BLaER1 treated with 17β-estradiol and CSF1 and Interleukin-3, amounts not matched to agents 10 nM and 100 nM (cell line): ENCODE measurements around the gene DCAF8.

Experiments
- H3K27ac ChIP-seq, 11 experiments: shearing (Covaris generic); formaldehyde crosslinking; 2 replicates each; pipeline ENCODE4 v1.8.1; 2022
- H3K27me3 ChIP-seq, 11 experiments: shearing (Covaris generic); formaldehyde crosslinking; 2 replicates each; pipeline ENCODE4 v1.8.1; 2022
- H3K36me3 ChIP-seq, 11 experiments: shearing (Covaris generic); formaldehyde crosslinking; 2 replicates each; pipeline ENCODE4 v1.8.1; 2022
- H3K4me1 ChIP-seq, 10 experiments: shearing (Covaris generic); formaldehyde crosslinking; 2 replicates each; pipeline ENCODE4 v1.8.1; 2022
- H3K4me2 ChIP-seq, 11 experiments: shearing (Covaris generic); formaldehyde crosslinking; 2 replicates each; pipeline ENCODE4 v1.8.1; 2022
- H3K4me3 ChIP-seq, 10 experiments: shearing (Covaris generic); formaldehyde crosslinking; 2 replicates each; pipeline ENCODE4 v1.8.1; 2022
- H3K9ac ChIP-seq, 11 experiments: shearing (Covaris generic); formaldehyde crosslinking; 2 replicates each; pipeline ENCODE4 v1.8.1; 2022
- H3K9me3 ChIP-seq, 11 experiments: shearing (Covaris generic); formaldehyde crosslinking; replicated peaks in 1 of 11; 2 replicates each; pipeline ENCODE4 v1.8.1; 2022
- H4K20me1 ChIP-seq, 11 experiments: shearing (Covaris generic); formaldehyde crosslinking; 2 replicates each; pipeline ENCODE4 v1.8.1; 2022
- Cebpa-rat ChIP-seq, 11 experiments: shearing (Covaris generic); IDR thresholded peaks; 2 replicates each; pipeline ENCODE4 v1.8.1; 2022

DCAF8 gene

DNA sequence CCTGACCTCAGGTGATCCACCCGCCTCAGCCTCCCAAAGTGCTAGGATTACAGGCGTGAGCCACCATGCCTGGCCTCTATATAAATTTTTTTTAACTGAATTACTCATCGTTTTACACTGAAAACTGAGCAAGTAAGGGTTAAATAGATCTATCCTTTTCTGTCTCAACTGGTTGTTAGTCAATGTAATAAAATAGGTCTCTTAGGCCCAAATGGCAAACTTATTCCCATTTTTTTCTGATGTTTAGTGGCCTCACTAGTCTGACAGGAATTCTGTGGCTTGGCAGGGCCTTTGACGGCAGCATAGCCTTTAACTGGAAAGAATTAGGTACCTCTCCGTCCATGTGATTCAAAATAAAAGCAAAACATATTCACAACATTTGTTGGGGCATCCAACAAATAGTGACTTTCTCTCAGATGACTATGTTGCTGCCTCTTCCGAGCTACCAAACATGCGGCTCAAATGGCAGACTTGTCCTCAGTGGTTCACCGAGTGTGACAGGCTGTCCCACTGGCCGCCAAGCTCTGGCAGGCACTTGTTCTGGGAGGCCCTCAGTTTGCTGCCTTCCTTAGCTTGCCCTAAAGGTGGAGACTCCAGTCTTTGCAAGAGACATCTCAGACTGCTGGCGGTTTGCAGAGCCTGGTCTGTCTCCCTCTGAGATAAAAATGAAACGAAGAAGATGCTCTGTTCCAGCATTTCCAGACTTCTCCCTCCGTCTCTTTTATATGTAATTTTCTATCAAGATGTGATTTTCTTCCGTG lies 93.6 kb downstream of the DCAF8 start:
- peaks cover 61 to 79% (median 67%) of the 10 kb centered on the region in 10 experiments for H3K4me1 ChIP-seq
- peak overlapping the region in 9 of 11 experiments; percentile 55 to 78 (median 69); a peak in 18 of 22 replicates for H3K27ac ChIP-seq
- peak overlapping the region; percentile 74 to 97 (median 90) for H3K4me2 ChIP-seq
- H3K9ac ChIP-seq: peak overlapping the region in 9 of 11 experiments; percentile 38 to 69 (median 64); a peak in 15 of 22 replicates
- no peaks in the 10 kb centered on the region for H3K36me3 ChIP-seq
- no peaks in the 10 kb centered on the region for H4K20me1 ChIP-seq
- H3K27me3 ChIP-seq: no peaks in the 10 kb centered on the region
- H3K4me3 ChIP-seq: peak overlapping the region in 5 of 10 experiments; percentile 14 to 43 (median 36); a peak in 4 of 20 replicates
- no peaks in the 10 kb centered on the region for H3K9me3 ChIP-seq
- TF ChIP-seq Cebpa-rat (IDR thresholded peaks at IDR 0.05): no peak

DNA sequence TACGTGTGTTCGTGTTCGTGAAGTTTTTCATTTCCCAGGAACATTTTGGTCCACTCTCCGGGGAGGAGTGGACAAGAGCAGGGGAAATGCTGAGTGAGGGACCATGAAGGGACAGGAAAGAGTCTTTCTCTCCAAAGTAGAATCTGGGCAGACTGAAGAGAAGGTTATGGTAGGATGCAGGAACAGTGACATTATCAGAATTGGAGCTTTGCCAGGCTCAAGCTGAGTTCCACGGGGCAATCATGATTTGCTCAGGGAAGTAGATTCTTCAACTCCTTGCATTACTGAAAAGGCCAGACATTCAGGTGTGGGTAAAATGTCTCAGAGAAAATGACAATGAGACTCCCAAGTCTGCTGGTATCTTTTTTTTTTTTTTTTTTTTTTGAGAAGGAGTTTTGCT lies 94.3 kb downstream of the DCAF8 start:
- no peaks in the 10 kb centered on the region for H3K36me3 ChIP-seq
- peaks cover 61 to 87% (median 71%) of the 10 kb centered on the region in 10 experiments for H3K4me1 ChIP-seq
- no peak for TF ChIP-seq Cebpa-rat (IDR thresholded peaks at IDR 0.05)
- H3K4me3 ChIP-seq: no peak overlapping the region
- H3K27ac ChIP-seq: peak overlapping the region in 4 of 11 experiments; percentile 20 to 72 (median 46); a peak in 5 of 22 replicates
- no peaks in the 10 kb centered on the region for H4K20me1 ChIP-seq
- H3K9ac ChIP-seq: no peak overlapping the region
- peak overlapping the region; percentile 74 to 97 (median 90); a peak in 20 of 22 replicates for H3K4me2 ChIP-seq
- H3K9me3 ChIP-seq: no peaks in the 10 kb centered on the region
- no peaks in the 10 kb centered on the region for H3K27me3 ChIP-seq

DNA sequence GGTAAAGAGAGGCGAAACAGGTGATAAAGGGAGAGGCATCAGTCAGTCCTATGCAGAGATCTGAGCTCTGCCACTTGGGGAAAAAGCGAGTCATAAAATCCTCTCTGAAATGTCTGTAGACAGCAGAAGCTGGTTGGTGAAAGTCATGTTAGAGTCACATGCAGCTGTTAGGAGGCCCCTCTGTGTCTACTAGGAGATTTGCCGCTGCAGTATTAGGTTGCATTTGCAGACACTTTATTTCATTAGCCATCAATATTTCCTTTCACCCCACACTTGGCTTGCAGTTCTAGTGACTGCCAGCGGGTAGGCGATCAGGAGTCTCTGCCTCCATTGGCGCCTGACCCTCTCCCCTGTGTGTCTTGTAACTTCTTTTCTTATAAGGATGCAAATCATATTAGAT lies 94.8 kb downstream of the DCAF8 start:
- Histone ChIP-seq H3K4me3 (no peak overlapping the region), H3K36me3 (no peaks in the 10 kb centered on the region), H3K27me3 (no peaks in the 10 kb centered on the region), H3K4me1 (peaks cover 61 to 91% (median 73%) of the 10 kb centered on the region in 10 experiments), H3K9me3 (no peaks in the 10 kb centered on the region), H3K4me2 (peak overlapping the region; percentile 23 to 97 (median 86); a peak in 19 of 22 replicates), H3K27ac (peak overlapping the region in 4 of 11 experiments; percentile 20 to 72 (median 48); a peak in 5 of 22 replicates), H3K9ac (no peak overlapping the region), H4K20me1 (no peaks in the 10 kb centered on the region)
- TF ChIP-seq Cebpa-rat (IDR thresholded peaks at IDR 0.05): no peak

DNA sequence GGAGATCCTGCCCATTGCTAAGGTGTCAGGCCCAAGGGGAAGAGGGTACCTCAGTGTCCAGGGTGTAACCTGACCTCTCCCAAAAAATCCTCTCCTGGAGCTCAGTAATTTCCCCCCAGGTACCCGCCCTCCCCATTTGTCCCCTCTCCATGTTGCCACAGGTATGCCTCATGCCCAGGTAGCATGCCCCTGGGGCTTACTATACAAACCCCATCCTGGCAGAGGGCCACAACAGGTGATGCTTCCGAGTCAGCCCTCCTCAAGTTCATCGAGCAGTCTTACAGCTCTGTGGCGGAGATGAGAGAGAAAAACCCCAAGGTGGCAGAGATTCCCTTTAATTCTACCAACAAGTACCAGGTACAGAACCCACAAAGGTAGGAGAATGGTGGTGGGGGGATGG lies 95.3 kb downstream of the DCAF8 start:
- Histone ChIP-seq H4K20me1 (no peaks in the 10 kb centered on the region), H3K4me3 (no peak overlapping the region), H3K9ac (peak overlapping the region in 2 of 11 experiments; percentile 52 to 56; a peak in 2 of 22 replicates), H3K4me2 (peak overlapping the region; percentile 65 to 96 (median 84)), H3K4me1 (peaks cover 61 to 97% (median 77%) of the 10 kb centered on the region in 10 experiments), H3K27me3 (no peaks in the 10 kb centered on the region), H3K9me3 (no peaks in the 10 kb centered on the region), H3K27ac (peak overlapping the region in 6 of 11 experiments; percentile 40 to 72 (median 60); a peak in 10 of 22 replicates), H3K36me3 (no peaks in the 10 kb centered on the region)
- no peak for TF ChIP-seq Cebpa-rat (IDR thresholded peaks at IDR 0.05)

DNA sequence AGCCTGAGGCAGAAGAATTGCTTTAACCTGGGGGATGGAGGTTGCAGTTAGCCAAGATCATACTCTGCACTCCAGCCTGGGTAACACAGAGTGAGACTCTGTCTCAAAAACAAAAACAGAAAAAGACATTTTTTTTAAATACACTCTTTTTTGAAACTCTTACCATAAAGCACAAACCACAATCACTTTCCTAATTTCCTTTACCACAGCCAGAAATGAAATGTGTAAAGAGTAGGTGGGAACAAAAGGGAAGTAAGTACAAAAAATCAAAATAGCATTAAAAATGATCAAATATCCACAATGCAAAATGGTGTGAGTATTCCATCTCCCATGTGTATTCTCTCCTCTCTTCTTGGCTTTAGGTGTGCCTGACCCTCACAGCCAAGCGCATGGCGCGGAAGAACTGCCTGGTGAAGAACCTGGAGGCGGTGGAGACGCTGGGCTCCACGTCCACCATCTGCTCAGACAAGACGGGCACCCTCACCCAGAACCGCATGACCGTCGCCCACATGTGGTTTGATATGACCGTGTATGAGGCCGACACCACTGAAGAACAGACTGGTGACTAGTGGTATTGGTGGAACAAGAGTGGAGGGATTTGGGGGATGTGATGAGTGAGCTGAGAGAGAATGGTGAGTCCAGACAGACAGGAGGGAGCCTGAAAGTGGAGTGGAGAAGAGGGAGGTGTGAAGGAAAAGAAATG lies 96.0 kb downstream of the DCAF8 start:
- H3K9me3 ChIP-seq: no peaks in the 10 kb centered on the region
- H3K4me1 ChIP-seq: peaks cover 57 to 96% (median 80%) of the 10 kb centered on the region in 10 experiments
- peak overlapping the region in 2 of 10 experiments; percentile 37 to 39; a peak in 4 of 20 replicates for H3K4me3 ChIP-seq
- peak overlapping the region in 4 of 11 experiments; percentile 38 to 56 (median 52); a peak in 9 of 22 replicates for H3K9ac ChIP-seq
- H4K20me1 ChIP-seq: no peaks in the 10 kb centered on the region
- H3K27ac ChIP-seq: peak overlapping the region in 9 of 11 experiments; percentile 40 to 72 (median 53); a peak in 17 of 22 replicates
- H3K4me2 ChIP-seq: peak overlapping the region; percentile 65 to 96 (median 84)
- no peaks in the 10 kb centered on the region for H3K36me3 ChIP-seq
- TF ChIP-seq Cebpa-rat (IDR thresholded peaks at IDR 0.05): no peak
- H3K27me3 ChIP-seq: no peaks in the 10 kb centered on the region
